ENCODE results near the gene GALNT18.

Gene GALNT18

GRCh38 chr11:11237070-11237832 lies 384.6 kb downstream of the GALNT18 start:
- no peak for TF ChIP-seq TSHZ2 (CRISPR knock-in tag; IDR thresholded peaks at IDR 0.05)
- no peak for TF ChIP-seq OSR1 (CRISPR knock-in tag; IDR thresholded peaks at IDR 0.05)
- no peak for TF ChIP-seq SNAI2 (CRISPR knock-in tag; IDR thresholded peaks at IDR 0.05)
- TF ChIP-seq PPARA (CRISPR knock-in tag; IDR thresholded peaks at IDR 0.05; ENCODE audit: borderline replicate concordance) = no peak
- no peak for TF ChIP-seq GLIS3 (CRISPR knock-in tag; IDR thresholded peaks at IDR 0.05)
- no peak for TF ChIP-seq TCF4 (CRISPR knock-in tag; IDR thresholded peaks at IDR 0.05; ENCODE audit: borderline replicate concordance)
- TF ChIP-seq ZNF8 (CRISPR knock-in tag; IDR thresholded peaks at IDR 0.05) = no peak
- TF ChIP-seq CSRNP3 (CRISPR knock-in tag; IDR thresholded peaks at IDR 0.05) = no peak
- TF ChIP-seq ZNF565 (CRISPR knock-in tag; conservative IDR thresholded peaks at IDR 0.05; ENCODE audit: low read depth) = no peak
- ATAC-seq = no peak

- no peak for ATAC-seq
- no peak for TF ChIP-seq ZC3H10 (CRISPR knock-in tag; IDR thresholded peaks at IDR 0.05)
- no peak for TF ChIP-seq CSRNP3 (CRISPR knock-in tag; IDR thresholded peaks at IDR 0.05)
- no peak for TF ChIP-seq ESRRG (CRISPR knock-in tag; IDR thresholded peaks at IDR 0.05)
- no peak for TF ChIP-seq TOX (CRISPR knock-in tag; IDR thresholded peaks at IDR 0.05; ENCODE audit: borderline replicate concordance)
- TF ChIP-seq TSHZ2 (CRISPR knock-in tag; IDR thresholded peaks at IDR 0.05) = no peak
- TF ChIP-seq TCF4 (CRISPR knock-in tag; IDR thresholded peaks at IDR 0.05; ENCODE audit: borderline replicate concordance) = no peak
- TF ChIP-seq PPARA (CRISPR knock-in tag; IDR thresholded peaks at IDR 0.05; ENCODE audit: borderline replicate concordance) = no peak
- TF ChIP-seq RARB (CRISPR knock-in tag; IDR thresholded peaks at IDR 0.05) = no peak
- TF ChIP-seq PATZ1 (CRISPR knock-in tag; IDR thresholded peaks at IDR 0.05; ENCODE audit: borderline replicate concordance) = no peak
- no peak for TF ChIP-seq ZNF70 (CRISPR knock-in tag; IDR thresholded peaks at IDR 0.05)
- TF ChIP-seq GLIS3 (CRISPR knock-in tag; IDR thresholded peaks at IDR 0.05) = no peak
- TF ChIP-seq BACH2 (CRISPR knock-in tag; IDR thresholded peaks at IDR 0.05; ENCODE audit: borderline replicate concordance) = no peak
- TF ChIP-seq ZFP30 (CRISPR knock-in tag; IDR thresholded peaks at IDR 0.05) = no peak
- no peak for TF ChIP-seq ZFP3 (CRISPR knock-in tag; IDR thresholded peaks at IDR 0.05)
- TF ChIP-seq CSDC2 (CRISPR knock-in tag; IDR thresholded peaks at IDR 0.05) = no peak
- no peak for TF ChIP-seq SNAI2 (CRISPR knock-in tag; IDR thresholded peaks at IDR 0.05)
- TF ChIP-seq ZNF565 (CRISPR knock-in tag; conservative IDR thresholded peaks at IDR 0.05; ENCODE audit: low read depth) = no peak
- no peak for TF ChIP-seq CREB5 (CRISPR knock-in tag; IDR thresholded peaks at IDR 0.05; ENCODE audit: low read depth)
- TF ChIP-seq POU6F1 (CRISPR knock-in tag; IDR thresholded peaks at IDR 0.05; ENCODE audit: borderline replicate concordance, low read depth) = no peak
Measured at GRCh38 chr11:11236498-11237059, 385.2 kb downstream of the GALNT18 start.

Measured in SK-N-SH treated with all-trans-retinoic acid at 6 μM for 48 hours (cell line).